Superior temporal gyrus (tissue), 1 donor: ENCODE results near the gene PLD5.

Experiments
- DNase-seq: peaks from one replicate; pipeline ENCODE4 v3.0.0-alpha.2; 2016; ENCODE audit errors: extremely low spot score

PLD5 gene

GRCh38 chr1:242524571-242525359 is at the start of gene PLD5:
TSS of gene PLD5 (minus strand) at chr1:242524697.
- DNase-seq, result no peak

- no peak for DNase-seq
Measured at GRCh38 chr1:242569867-242570266, 45.4 kb upstream of the PLD5 start.

DNA sequence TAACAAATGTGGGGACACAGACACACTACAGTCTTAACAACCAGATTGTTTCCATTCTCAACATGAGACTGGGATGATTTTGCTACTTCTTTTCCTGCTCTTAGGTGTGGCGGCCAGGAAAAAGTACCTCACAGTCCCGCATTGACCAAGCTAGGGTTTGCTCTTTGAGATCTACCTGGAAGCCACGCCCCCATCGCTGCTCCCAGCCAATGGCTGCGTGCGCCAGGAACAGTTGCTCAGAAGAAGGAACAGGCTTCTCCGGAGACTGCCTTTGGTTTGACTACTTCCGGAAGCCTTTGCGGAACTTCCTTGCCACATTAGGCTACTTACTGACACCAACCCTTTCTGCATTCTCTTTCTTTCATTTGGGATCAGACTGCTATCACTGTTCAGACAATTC is 44.2 kb upstream of the PLD5 start:
- no peak for DNase-seq

- no peak for DNase-seq
Measured at GRCh38 chr1:242567596-242567995, 43.1 kb upstream of the PLD5 start.

- no peak for DNase-seq
Measured at GRCh38 chr1:242556759-242557158, 32.3 kb upstream of the PLD5 start.

GRCh38 chr1:242556276-242556675 is 31.8 kb upstream of the PLD5 start:
- no peak for DNase-seq

GRCh38 chr1:242554577-242554976 is 30.1 kb upstream of the PLD5 start:
- DNase-seq, result no peak

- no peak for DNase-seq
Measured at GRCh38 chr1:242546849-242547729, 22.6 kb upstream of the PLD5 start.

- no peak for DNase-seq
Measured at GRCh38 chr1:242546441-242546840, 21.9 kb upstream of the PLD5 start.

- no peak for DNase-seq
Measured at GRCh38 chr1:242544071-242544470, 19.6 kb upstream of the PLD5 start.

- DNase-seq, result no peak
Measured at GRCh38 chr1:242542271-242542670, 17.8 kb upstream of the PLD5 start.

DNA sequence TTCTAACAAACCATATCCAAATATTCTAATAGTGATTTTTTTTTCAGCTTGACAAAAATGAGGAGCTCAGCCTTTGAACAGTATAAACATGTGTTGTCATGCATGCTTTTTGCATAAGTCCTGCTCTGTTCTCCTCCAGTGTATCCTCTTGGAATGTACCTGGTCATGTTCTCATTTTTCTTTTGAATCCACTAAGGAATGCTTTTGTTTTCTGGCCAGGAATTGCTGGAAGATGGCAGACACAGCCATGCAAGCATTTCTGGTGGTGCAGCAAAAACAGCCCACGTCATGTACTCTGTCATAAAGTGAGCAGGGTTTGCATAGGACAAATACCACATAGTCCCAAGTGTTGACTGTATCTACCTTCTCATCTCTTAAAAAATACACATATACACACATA is 11.5 kb upstream of the PLD5 start:
- no peak for DNase-seq

DNA sequence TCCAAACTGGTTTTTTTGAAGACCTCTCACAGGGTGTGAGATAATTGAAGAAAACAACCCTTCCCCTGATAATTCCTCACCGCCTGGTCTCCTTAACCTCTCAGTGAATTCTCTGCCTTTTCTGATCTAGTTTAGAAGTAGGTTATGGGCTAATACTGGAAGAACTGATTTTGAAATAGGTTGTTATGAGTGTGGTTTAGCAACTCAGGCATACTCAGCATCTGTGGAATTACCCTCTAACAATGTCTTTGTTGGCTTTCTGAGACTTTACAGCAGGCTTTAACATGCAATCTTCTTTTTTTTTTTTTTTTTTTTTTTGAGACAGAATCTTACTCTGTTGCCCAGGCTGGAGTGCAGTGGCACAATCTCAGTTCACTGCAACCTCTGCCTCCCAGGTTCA is 10.3 kb upstream of the PLD5 start:
- no peak for DNase-seq

GRCh38 chr1:242530761-242531160 is 6.3 kb upstream of the PLD5 start:
- no peak for DNase-seq

DNA sequence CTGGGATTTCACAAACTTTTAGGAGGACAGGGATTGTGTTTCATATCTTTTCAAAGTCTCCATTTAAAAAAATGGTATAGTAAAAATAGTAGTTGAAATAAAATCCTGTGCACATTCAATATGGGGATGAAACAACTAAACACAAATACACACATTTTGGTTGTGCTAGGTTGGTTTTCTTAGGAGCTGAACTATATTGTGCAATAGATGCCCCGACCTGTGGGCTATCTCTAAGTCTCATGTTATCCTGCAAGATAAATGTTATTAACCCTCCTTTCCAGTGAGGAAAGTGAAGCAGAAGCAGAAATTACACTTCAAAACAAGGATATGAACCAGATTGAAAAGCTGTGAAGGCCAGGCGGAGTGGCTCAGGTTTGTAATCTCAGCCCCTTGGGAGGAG is 1.3 kb upstream of the PLD5 start:
- no peak for DNase-seq

DNA sequence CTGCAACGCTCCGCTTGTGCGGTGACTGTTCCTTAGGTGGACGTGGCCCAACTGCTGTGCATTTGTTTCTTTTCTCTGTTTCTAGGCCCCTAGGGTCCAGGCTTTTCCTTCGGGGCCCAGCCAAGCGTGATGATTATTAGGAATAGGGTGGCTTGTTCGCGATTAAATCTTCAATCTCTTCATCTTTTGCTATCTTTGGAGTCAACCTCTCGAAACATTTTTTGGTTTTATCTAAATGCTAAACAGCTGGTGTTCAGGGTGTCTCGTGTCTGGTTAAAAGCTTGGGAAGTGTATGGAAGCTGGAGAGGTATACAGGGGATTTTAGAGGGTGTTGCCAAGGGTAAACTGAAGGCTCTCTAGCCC is 844 bp upstream of the PLD5 start:
- peak; percentile 21 for DNase-seq

- peak; percentile 53 for DNase-seq
Measured at GRCh38 chr1:242523719-242524570, 552 bp downstream of the PLD5 start.

DNA sequence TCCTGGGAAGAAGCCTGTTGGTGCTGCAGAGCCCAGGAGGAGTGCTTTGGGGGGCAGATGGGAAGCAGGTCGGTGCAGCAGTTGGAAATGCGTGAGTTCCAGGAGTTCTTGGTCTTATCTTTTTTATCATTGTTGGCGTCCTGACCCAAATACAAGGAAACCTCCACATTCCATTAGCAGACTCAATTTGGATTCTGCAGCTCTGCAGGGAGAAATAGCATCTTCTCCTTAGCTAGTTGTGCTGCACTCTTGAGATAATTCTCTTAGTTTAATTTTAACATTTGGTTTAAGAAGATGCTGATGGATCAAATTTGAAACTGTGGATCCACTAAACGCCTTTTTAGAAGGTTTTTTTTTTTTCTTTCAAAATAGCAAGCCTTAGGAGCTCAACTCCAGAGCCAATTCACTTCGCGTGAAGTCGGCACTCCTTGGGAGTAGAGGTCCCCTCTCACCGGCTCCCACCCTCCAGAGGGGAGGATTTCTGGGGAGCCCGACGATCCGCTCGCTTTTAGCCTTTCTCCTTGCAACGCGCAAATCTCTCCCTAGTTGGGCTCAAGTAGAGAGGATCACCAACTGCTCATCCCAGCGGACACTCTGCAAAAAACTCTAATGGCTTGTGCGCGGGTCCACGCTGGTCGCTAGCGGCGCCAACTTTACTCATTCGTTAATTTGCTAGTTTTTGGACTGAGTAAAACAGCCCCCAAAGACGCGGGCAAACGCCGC is 1.3 kb downstream of the PLD5 start:
- DNase-seq, result peak; percentile 47

DNA sequence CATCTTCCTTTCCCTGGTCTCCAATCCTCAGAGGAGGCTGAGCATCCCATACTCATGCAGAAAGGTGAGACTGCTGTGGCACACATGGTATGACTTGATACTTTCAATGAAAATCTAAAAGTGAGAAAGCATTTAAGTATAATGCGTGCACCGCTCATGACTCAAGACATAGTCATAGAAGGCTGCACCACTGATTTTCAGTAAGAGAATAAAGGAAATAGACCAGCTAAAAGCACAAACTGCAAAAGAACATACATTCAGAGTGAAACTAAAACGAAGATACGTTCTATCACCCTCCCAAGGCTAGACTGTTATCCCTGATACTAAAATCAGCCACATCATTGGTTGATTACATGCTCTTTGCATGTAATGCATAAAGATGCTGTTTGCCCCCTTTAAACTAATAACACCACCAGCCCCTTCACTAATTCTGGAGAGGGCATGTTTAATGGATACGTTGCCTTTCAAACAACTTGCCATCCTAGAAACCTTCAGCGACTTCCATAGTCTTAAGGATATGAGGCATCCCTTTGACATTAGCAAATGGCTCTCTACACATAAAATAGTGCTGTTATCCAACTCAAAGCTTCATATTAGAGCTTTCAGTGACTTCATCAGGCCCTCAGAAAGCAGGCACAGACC is 2.1 kb downstream of the PLD5 start:
- peak; percentile 66 for DNase-seq

- DNase-seq, result no peak
Measured at GRCh38 chr1:242515555-242515954, 8.9 kb downstream of the PLD5 start.

- no peak for DNase-seq
Measured at GRCh38 chr1:242506724-242507123, 17.8 kb downstream of the PLD5 start.
